Osteoblast (primary cell): ENCODE measurements around the gene CTCFL. TPM values are rescaled to one million over a fixed set of nuclear protein-coding genes. Genes with fewer than 3 reads are reported as not detected.

Experiments
- DNase-seq: peaks from one replicate; pipeline ENCODE4 v3.0.0; 2011; ENCODE audit warnings: low spot score, mixed read lengths; ENCODE audit not compliant: insufficient read length; ENCODE audit errors: missing footprints
- H2AFZ ChIP-seq: 2 replicates; pipeline ENCODE4 v1.6.0; 2011; ENCODE audit warnings: mild to moderate bottlenecking, low read length
- H3K27ac ChIP-seq: 2 replicates; pipeline ENCODE4 v1.5.1; 2011; ENCODE audit warnings: mild to moderate bottlenecking, low read depth, low read length, moderate library complexity
- H3K27me3 ChIP-seq: 2 replicates; pipeline ENCODE4 v1.6.0; 2012; ENCODE audit warnings: mild to moderate bottlenecking, control low read depth, inconsistent platforms, low read length, moderate library complexity; ENCODE audit not compliant: insufficient read depth
- H3K36me3 ChIP-seq: 2 replicates; pipeline ENCODE4 v1.5.1; 2011; ENCODE audit warnings: mild to moderate bottlenecking, low read length, control low read depth, moderate library complexity; ENCODE audit not compliant: insufficient read depth
- H3K4me1 ChIP-seq: 2 replicates; pipeline ENCODE4 v1.5.1; 2011; ENCODE audit warnings: mild to moderate bottlenecking, low read length, control low read depth, moderate library complexity; ENCODE audit not compliant: insufficient read depth
- H3K4me2 ChIP-seq: 2 replicates; pipeline ENCODE4 v1.6.0; 2011; ENCODE audit warnings: mild to moderate bottlenecking, low read length; ENCODE audit not compliant: insufficient read depth
- H3K4me3 ChIP-seq: fragments of 200-600 bp; sonication (generic); 3 replicates; pipeline ENCODE4 v1.5.1; 2012; ENCODE audit warnings: mild to moderate bottlenecking, low read length, inconsistent platforms; ENCODE audit not compliant: insufficient read depth
- H3K79me2 ChIP-seq: 2 replicates; pipeline ENCODE4 v1.6.0; 2012; ENCODE audit warnings: mild to moderate bottlenecking, low read length, control low read depth, inconsistent platforms; ENCODE audit not compliant: insufficient read depth
- H3K9me3 ChIP-seq: 2 replicates; pipeline ENCODE4 v1.5.1; 2011; ENCODE audit warnings: low read depth, low read length, control low read depth
- H4K20me1 ChIP-seq: 2 replicates; pipeline ENCODE4 v1.6.0; 2012; ENCODE audit warnings: mild to moderate bottlenecking, low read length, control low read depth; ENCODE audit not compliant: insufficient read depth
- total RNA-seq: library from RNA; depleted of rRNA; stranded (reverse); fragments of >200 nt; gene quantifications from 2 replicates; pipeline ENCODE4 v1.2.3, GENCODE V29; 2012
- TF ChIP-seq, protein P1 (sequence below): IDR thresholded peaks from 2 replicates; pipeline ENCODE4 v1.5.1; 2011; ENCODE audit warnings: mild to moderate bottlenecking, low read depth, low read length, moderate library complexity; ENCODE audit errors: extremely low read depth

The CTCFL gene
- total RNA-seq, 1 donor, result not detected

DNA sequence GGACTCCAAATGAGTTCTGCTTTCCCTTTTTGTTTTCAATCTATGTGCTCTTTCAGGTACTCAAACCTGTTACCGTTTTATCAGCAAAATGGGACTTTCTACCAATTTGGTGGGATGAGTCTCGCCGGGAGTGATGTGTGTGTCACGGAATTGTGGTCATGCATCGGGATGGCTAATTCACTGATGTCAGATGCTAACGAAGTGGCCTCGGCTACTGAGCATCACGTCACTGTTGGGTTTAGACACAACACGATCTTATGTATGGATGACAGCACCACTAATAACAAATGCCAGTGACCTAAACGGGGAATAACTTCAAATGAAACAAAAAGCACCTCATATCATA, 34.3 kb upstream of the CTCFL start:
- no peaks in the 10 kb centered on the region for H3K36me3 ChIP-seq
- no peaks in the 10 kb centered on the region for H3K9me3 ChIP-seq
- H3K4me2 ChIP-seq, result no peak overlapping the region
- H3K4me1 ChIP-seq, result no peaks in the 10 kb centered on the region
- no peak overlapping the region for H2AFZ ChIP-seq
- H3K79me2 ChIP-seq, result no peaks in the 10 kb centered on the region
- no peak for DNase-seq
- TF ChIP-seq, protein P1, sequence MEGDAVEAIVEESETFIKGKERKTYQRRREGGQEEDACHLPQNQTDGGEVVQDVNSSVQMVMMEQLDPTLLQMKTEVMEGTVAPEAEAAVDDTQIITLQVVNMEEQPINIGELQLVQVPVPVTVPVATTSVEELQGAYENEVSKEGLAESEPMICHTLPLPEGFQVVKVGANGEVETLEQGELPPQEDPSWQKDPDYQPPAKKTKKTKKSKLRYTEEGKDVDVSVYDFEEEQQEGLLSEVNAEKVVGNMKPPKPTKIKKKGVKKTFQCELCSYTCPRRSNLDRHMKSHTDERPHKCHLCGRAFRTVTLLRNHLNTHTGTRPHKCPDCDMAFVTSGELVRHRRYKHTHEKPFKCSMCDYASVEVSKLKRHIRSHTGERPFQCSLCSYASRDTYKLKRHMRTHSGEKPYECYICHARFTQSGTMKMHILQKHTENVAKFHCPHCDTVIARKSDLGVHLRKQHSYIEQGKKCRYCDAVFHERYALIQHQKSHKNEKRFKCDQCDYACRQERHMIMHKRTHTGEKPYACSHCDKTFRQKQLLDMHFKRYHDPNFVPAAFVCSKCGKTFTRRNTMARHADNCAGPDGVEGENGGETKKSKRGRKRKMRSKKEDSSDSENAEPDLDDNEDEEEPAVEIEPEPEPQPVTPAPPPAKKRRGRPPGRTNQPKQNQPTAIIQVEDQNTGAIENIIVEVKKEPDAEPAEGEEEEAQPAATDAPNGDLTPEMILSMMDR, result no peak
- H3K27ac ChIP-seq, result no peak overlapping the region
- peaks cover 33% of the 10 kb centered on the region for H3K27me3 ChIP-seq
- no peaks in the 10 kb centered on the region for H4K20me1 ChIP-seq
- H3K4me3 ChIP-seq, result no peak overlapping the region

DNA sequence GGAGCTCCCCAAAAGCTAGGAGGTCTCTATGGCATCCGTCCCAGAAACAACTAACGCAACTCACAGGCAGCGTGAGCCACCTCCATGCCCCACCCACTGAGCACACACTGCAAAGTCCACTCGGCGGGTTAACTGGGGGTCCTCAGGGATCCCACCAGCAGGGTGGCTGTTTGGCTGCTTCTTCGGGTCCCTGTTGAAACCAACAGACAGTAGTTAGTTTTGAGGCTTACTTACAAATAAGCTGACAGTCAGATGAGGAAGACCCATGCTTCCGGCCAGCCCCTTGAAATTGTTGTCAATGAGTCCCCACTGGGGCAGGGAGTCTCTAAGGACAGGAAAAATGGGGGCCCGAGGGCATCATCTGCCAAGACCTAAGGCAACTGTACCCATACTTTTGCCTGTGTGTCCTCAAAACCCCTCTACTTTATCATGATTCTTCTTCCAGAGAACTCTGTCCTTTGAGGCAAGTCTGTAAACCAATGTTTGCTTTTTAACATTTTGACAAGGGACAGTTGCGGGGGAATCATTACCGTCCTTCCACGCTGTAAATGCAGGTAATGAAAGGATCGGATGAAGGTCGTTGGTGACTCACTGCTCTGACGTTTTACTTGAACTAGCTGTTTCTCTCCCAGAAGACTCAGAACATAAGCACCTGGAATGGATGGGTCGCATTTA, 33.8 kb upstream of the CTCFL start:
- Histone ChIP-seq H3K36me3 (no peaks in the 10 kb centered on the region), H3K4me1 (no peaks in the 10 kb centered on the region), H4K20me1 (no peaks in the 10 kb centered on the region), H3K9me3 (no peaks in the 10 kb centered on the region), H2AFZ (no peak overlapping the region), H3K4me2 (no peak overlapping the region), H3K27ac (no peak overlapping the region), H3K4me3 (no peak overlapping the region), H3K27me3 (peaks cover 33% of the 10 kb centered on the region), H3K79me2 (no peaks in the 10 kb centered on the region)
- TF ChIP-seq, protein P1, result no peak
- DNase-seq, result no peak

DNA sequence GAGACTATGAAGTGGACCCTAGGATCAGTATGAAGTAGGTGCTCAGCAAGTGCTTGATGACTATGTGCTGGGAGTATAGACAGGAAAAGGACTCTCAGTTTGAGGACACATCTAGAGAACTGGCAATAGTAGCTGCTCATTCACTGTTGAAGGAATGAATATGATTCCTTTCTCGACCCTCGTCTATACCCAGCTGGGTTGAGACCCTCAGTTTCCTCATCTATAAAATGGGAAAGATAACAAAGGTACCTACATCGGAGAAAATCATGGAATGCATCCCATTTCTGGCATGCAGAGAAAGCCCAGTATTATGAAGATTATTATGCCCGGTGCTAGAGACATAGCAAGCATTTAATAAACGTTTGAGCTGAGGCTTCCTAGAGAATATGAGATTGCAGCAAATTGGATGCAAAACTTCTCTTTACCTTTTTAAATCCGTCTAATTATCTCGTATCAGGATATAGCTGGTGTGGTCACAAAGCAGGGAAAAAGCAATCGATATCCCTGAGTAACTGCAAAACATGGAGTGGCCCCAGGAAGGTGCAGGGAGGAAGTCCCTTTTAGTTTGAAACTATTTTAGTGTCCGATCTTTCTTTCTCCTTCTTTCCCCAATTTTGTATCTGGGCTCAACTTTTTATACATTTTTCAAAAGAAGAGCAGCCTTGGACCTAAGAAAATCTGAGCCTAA, 33.1 kb upstream of the CTCFL start:
- no peaks in the 10 kb centered on the region for H4K20me1 ChIP-seq
- no peak overlapping the region for H3K4me2 ChIP-seq
- no peak overlapping the region for H3K4me3 ChIP-seq
- no peaks in the 10 kb centered on the region for H3K36me3 ChIP-seq
- no peaks in the 10 kb centered on the region for H3K79me2 ChIP-seq
- no peaks in the 10 kb centered on the region for H3K9me3 ChIP-seq
- no peak for DNase-seq
- H3K27me3 ChIP-seq, result peaks cover 37% of the 10 kb centered on the region
- H3K27ac ChIP-seq, result no peak overlapping the region
- no peak overlapping the region for H2AFZ ChIP-seq
- no peaks in the 10 kb centered on the region for H3K4me1 ChIP-seq
- TF ChIP-seq, protein P1, result no peak

DNA sequence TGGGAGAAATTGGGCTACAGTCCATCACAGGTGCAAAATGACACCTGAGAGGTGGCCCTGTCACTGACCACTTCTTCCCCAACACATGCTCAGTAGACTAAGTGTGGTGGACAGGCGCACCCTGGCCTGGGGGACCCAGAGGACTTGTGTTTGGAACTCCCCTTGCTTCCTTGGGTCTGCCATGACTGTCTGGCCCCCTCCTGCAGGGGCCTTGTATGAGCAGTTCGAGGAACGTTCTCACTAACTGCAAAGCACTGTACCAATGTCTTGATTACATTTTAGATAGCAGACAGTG, 32.0 kb upstream of the CTCFL start:
- Histone ChIP-seq H4K20me1 (no peaks in the 10 kb centered on the region), H3K4me1 (no peaks in the 10 kb centered on the region), H2AFZ (no peak overlapping the region), H3K27ac (no peak overlapping the region), H3K36me3 (no peaks in the 10 kb centered on the region), H3K4me3 (no peak overlapping the region), H3K27me3 (peaks cover 40% of the 10 kb centered on the region), H3K4me2 (no peak overlapping the region), H3K9me3 (no peaks in the 10 kb centered on the region), H3K79me2 (no peaks in the 10 kb centered on the region)
- DNase-seq, result no peak
- TF ChIP-seq, protein P1, result no peak
